ENCODE results near the gene LRPAP1.

Gene LRPAP1

GRCh38 chr4:3479358-3480101 is 52.7 kb downstream of the LRPAP1 start:
- H3K9ac ChIP-seq (ENCODE audit: low read length), result no peak overlapping the region
- H3K36me3 ChIP-seq (ENCODE audit: control insufficient read depth, insufficient read depth, low read length), result no peaks in the 10 kb centered on the region
- H3K4me3 ChIP-seq (ENCODE audit: low read depth, low read length), result no peak overlapping the region
- H3K9me3 ChIP-seq (ENCODE audit: control insufficient read depth, insufficient read depth, low read depth, low read length), result no peaks in the 10 kb centered on the region
- no peak overlapping the region for H3K27ac ChIP-seq (ENCODE audit: low read depth, low read length)
- peaks cover 82% of the 10 kb centered on the region for H3K27me3 ChIP-seq (ENCODE audit: control insufficient read depth, insufficient read depth, low read length)
- H3K4me1 ChIP-seq (ENCODE audit: control insufficient read depth, insufficient read depth, low read length), result peaks cover 21% of the 10 kb centered on the region

- Histone ChIP-seq H3K9ac (ENCODE audit: low read length) (no peak overlapping the region), H3K27ac (ENCODE audit: low read depth, low read length) (no peak overlapping the region), H3K27me3 (ENCODE audit: control insufficient read depth, insufficient read depth, low read length) (peaks cover 80% of the 10 kb centered on the region), H3K36me3 (ENCODE audit: control insufficient read depth, insufficient read depth, low read length) (no peaks in the 10 kb centered on the region), H3K9me3 (ENCODE audit: control insufficient read depth, insufficient read depth, low read depth, low read length) (no peaks in the 10 kb centered on the region), H3K4me3 (ENCODE audit: low read depth, low read length) (no peak overlapping the region), H3K4me1 (ENCODE audit: control insufficient read depth, insufficient read depth, low read length) (peaks cover 19% of the 10 kb centered on the region)
Measured at GRCh38 chr4:3478446-3479357, 53.5 kb downstream of the LRPAP1 start.

GRCh38 chr4:3477750-3478430 is 54.3 kb downstream of the LRPAP1 start:
- H3K9ac ChIP-seq (ENCODE audit: low read length), result no peak overlapping the region
- peaks cover 77% of the 10 kb centered on the region for H3K27me3 ChIP-seq (ENCODE audit: control insufficient read depth, insufficient read depth, low read length)
- no peak overlapping the region for H3K27ac ChIP-seq (ENCODE audit: low read depth, low read length)
- H3K4me1 ChIP-seq (ENCODE audit: control insufficient read depth, insufficient read depth, low read length), result peaks cover 23% of the 10 kb centered on the region
- H3K36me3 ChIP-seq (ENCODE audit: control insufficient read depth, insufficient read depth, low read length), result no peaks in the 10 kb centered on the region
- no peak overlapping the region for H3K4me3 ChIP-seq (ENCODE audit: low read depth, low read length)
- H3K9me3 ChIP-seq (ENCODE audit: control insufficient read depth, insufficient read depth, low read depth, low read length), result no peaks in the 10 kb centered on the region

GRCh38 chr4:3476936-3477749 is 55.1 kb downstream of the LRPAP1 start:
- Histone ChIP-seq H3K4me3 (ENCODE audit: low read depth, low read length) (no peak overlapping the region), H3K27me3 (ENCODE audit: control insufficient read depth, insufficient read depth, low read length) (peaks cover 77% of the 10 kb centered on the region), H3K9ac (ENCODE audit: low read length) (no peak overlapping the region), H3K27ac (ENCODE audit: low read depth, low read length) (no peak overlapping the region), H3K36me3 (ENCODE audit: control insufficient read depth, insufficient read depth, low read length) (no peaks in the 10 kb centered on the region), H3K4me1 (ENCODE audit: control insufficient read depth, insufficient read depth, low read length) (peaks cover 26% of the 10 kb centered on the region), H3K9me3 (ENCODE audit: control insufficient read depth, insufficient read depth, low read depth, low read length) (no peaks in the 10 kb centered on the region)

- H3K9me3 ChIP-seq (ENCODE audit: control insufficient read depth, insufficient read depth, low read depth, low read length), result no peaks in the 10 kb centered on the region
- no peak overlapping the region for H3K9ac ChIP-seq (ENCODE audit: low read length)
- no peak overlapping the region for H3K4me3 ChIP-seq (ENCODE audit: low read depth, low read length)
- H3K4me1 ChIP-seq (ENCODE audit: control insufficient read depth, insufficient read depth, low read length), result peaks cover 19% of the 10 kb centered on the region
- no peak overlapping the region for H3K27ac ChIP-seq (ENCODE audit: low read depth, low read length)
- H3K36me3 ChIP-seq (ENCODE audit: control insufficient read depth, insufficient read depth, low read length), result no peaks in the 10 kb centered on the region
- peaks cover 77% of the 10 kb centered on the region for H3K27me3 ChIP-seq (ENCODE audit: control insufficient read depth, insufficient read depth, low read length)
Measured at GRCh38 chr4:3476341-3476747, 55.9 kb downstream of the LRPAP1 start.

GRCh38 chr4:3475713-3476260 is 56.4 kb downstream of the LRPAP1 start:
- no peak overlapping the region for H3K9ac ChIP-seq (ENCODE audit: low read length)
- H3K9me3 ChIP-seq (ENCODE audit: control insufficient read depth, insufficient read depth, low read depth, low read length), result no peaks in the 10 kb centered on the region
- H3K4me1 ChIP-seq (ENCODE audit: control insufficient read depth, insufficient read depth, low read length), result 0 out of 2 replicates have a peak, but pooled peaks cover 13% of the 10 kb centered on the region
- no peak overlapping the region for H3K4me3 ChIP-seq (ENCODE audit: low read depth, low read length)
- no peaks in the 10 kb centered on the region for H3K36me3 ChIP-seq (ENCODE audit: control insufficient read depth, insufficient read depth, low read length)
- peaks cover 81% of the 10 kb centered on the region for H3K27me3 ChIP-seq (ENCODE audit: control insufficient read depth, insufficient read depth, low read length)
- H3K27ac ChIP-seq (ENCODE audit: low read depth, low read length), result no peak overlapping the region

- no peak overlapping the region for H3K4me3 ChIP-seq (ENCODE audit: low read depth, low read length)
- peaks cover 87% of the 10 kb centered on the region for H3K27me3 ChIP-seq (ENCODE audit: control insufficient read depth, insufficient read depth, low read length)
Measured at GRCh38 chr4:3475041-3475712, 57.0 kb downstream of the LRPAP1 start.

GRCh38 chr4:3473996-3474765 is 58.0 kb downstream of the LRPAP1 start:
- H3K9ac ChIP-seq (ENCODE audit: low read length), result no peak overlapping the region
- no peaks in the 10 kb centered on the region for H3K9me3 ChIP-seq (ENCODE audit: control insufficient read depth, insufficient read depth, low read depth, low read length)
- 0 out of 2 replicates have a peak, but pooled peaks cover 11% of the 10 kb centered on the region for H3K4me1 ChIP-seq (ENCODE audit: control insufficient read depth, insufficient read depth, low read length)
- no peak overlapping the region for H3K4me3 ChIP-seq (ENCODE audit: low read depth, low read length)
- H3K27ac ChIP-seq (ENCODE audit: low read depth, low read length), result no peak overlapping the region
- H3K36me3 ChIP-seq (ENCODE audit: control insufficient read depth, insufficient read depth, low read length), result no peaks in the 10 kb centered on the region
- peaks cover 86% of the 10 kb centered on the region for H3K27me3 ChIP-seq (ENCODE audit: control insufficient read depth, insufficient read depth, low read length)

More at GRCh38 chr4:3475041-3475712, 57.0 kb downstream of the LRPAP1 start:
- H3K27ac ChIP-seq (ENCODE audit: low read depth, low read length), result no peak overlapping the region
- H3K9me3 ChIP-seq (ENCODE audit: control insufficient read depth, insufficient read depth, low read depth, low read length), result no peaks in the 10 kb centered on the region
- 0 out of 2 replicates have a peak, but pooled peaks cover 11% of the 10 kb centered on the region for H3K4me1 ChIP-seq (ENCODE audit: control insufficient read depth, insufficient read depth, low read length)
- no peak overlapping the region for H3K9ac ChIP-seq (ENCODE audit: low read length)
- H3K36me3 ChIP-seq (ENCODE audit: control insufficient read depth, insufficient read depth, low read length), result no peaks in the 10 kb centered on the region

GRCh38 chr4:3473181-3473950 is 58.9 kb downstream of the LRPAP1 start:
- Histone ChIP-seq H3K27ac (ENCODE audit: low read depth, low read length) (no peak overlapping the region), H3K27me3 (ENCODE audit: control insufficient read depth, insufficient read depth, low read length) (peaks cover 81% of the 10 kb centered on the region), H3K9me3 (ENCODE audit: control insufficient read depth, insufficient read depth, low read depth, low read length) (peaks cover 4% of the 10 kb centered on the region; the same call in 1 of the 2 replicates), H3K9ac (ENCODE audit: low read length) (no peak overlapping the region), H3K36me3 (ENCODE audit: control insufficient read depth, insufficient read depth, low read length) (no peaks in the 10 kb centered on the region), H3K4me3 (ENCODE audit: low read depth, low read length) (no peak overlapping the region), H3K4me1 (ENCODE audit: control insufficient read depth, insufficient read depth, low read length) (0 out of 2 replicates have a peak, but pooled peaks cover 11% of the 10 kb centered on the region)

Data from HUES6 (cell line).